Neural progenitor cell (in vitro differentiated cells): ENCODE results near the gene MAST3. TPM values are rescaled to one million over a fixed set of nuclear protein-coding genes. Genes with fewer than 3 reads are reported as not detected.

Experiments used
- DNase-seq: peaks from one replicate; pipeline ENCODE4 v3.0.0-alpha.2; 2016; ENCODE audit warnings: low spot score
- H2AFZ ChIP-seq: fragments of 200-600 bp; sonication (generic); replicated peaks from 2 replicates; pipeline ENCODE4 v1.6.1; 2016; ENCODE audit warnings: antibody characterized with exemption
- H3F3A ChIP-seq: fragments of 200-600 bp; sonication (generic); 2 replicates; pipeline ENCODE4 v1.6.1; 2016; ENCODE audit warnings: antibody characterized with exemption, low read depth
- H3K27ac ChIP-seq: fragments of 200-600 bp; sonication (generic); 2 replicates; pipeline ENCODE4 v1.5.1; 2016; ENCODE audit warnings: mild to moderate bottlenecking
- H3K27me3 ChIP-seq: fragments of 200-600 bp; sonication (generic); 2 replicates; pipeline ENCODE4 v1.6.1; 2016; ENCODE audit warnings: mild to moderate bottlenecking, moderate library complexity
- H3K36me3 ChIP-seq: fragments of 200-600 bp; sonication (generic); 2 replicates; pipeline ENCODE4 v1.5.1; 2016
- H3K4me1 ChIP-seq: fragments of 200-600 bp; sonication (generic); 2 replicates; pipeline ENCODE4 v1.6.1; 2016; ENCODE audit warnings: mixed run types
- H3K4me2 ChIP-seq: fragments of 200-600 bp; sonication (generic); 2 replicates; pipeline ENCODE4 v1.6.1; 2016
- H3K4me3 ChIP-seq: fragments of 200-600 bp; sonication (generic); 2 replicates; pipeline ENCODE4 v1.5.1; 2016
- H3K79me2 ChIP-seq: fragments of 200-600 bp; sonication (generic); 2 replicates; pipeline ENCODE4 v1.6.1; 2016; ENCODE audit warnings: low read depth
- H3K9ac ChIP-seq: fragments of 200-600 bp; sonication (generic); 2 replicates; pipeline ENCODE4 v1.6.1; 2016
- H3K9me3 ChIP-seq: fragments of 200-600 bp; sonication (generic); 2 replicates; pipeline ENCODE4 v1.5.1; 2016; ENCODE audit warnings: low read depth
- H4K20me1 ChIP-seq: fragments of 200-600 bp; sonication (generic); 2 replicates; pipeline ENCODE4 v1.6.1; 2016; ENCODE audit warnings: low read depth
- H3K27ac Mint-ChIP-seq: 3 replicates; pipeline ENCODE4 v1.8.0; 2021; ENCODE audit warnings: mixed read lengths
- H3K27me3 Mint-ChIP-seq: 2 replicates; pipeline ENCODE4 v1.8.0; 2022; ENCODE audit warnings: low read depth, mild to moderate bottlenecking, inconsistent platforms, moderate library complexity, mixed read lengths; ENCODE audit not compliant: insufficient read depth
- H3K36me3 Mint-ChIP-seq: 3 replicates; pipeline ENCODE4 v1.8.0; 2021; ENCODE audit warnings: mixed read lengths
- H3K4me1 Mint-ChIP-seq: 3 replicates; pipeline ENCODE4 v1.8.0; 2021; ENCODE audit warnings: mixed read lengths
- H3K4me3 Mint-ChIP-seq: 3 replicates; pipeline ENCODE4 v1.8.0; 2021; ENCODE audit warnings: mild to moderate bottlenecking, moderate library complexity, mixed read lengths
- H3K9me3 Mint-ChIP-seq: 3 replicates; pipeline ENCODE4 v1.8.0; 2020; ENCODE audit warnings: mixed read lengths
- CTCF ChIP-seq: fragments of 200-600 bp; sonication (generic); IDR thresholded peaks from 2 replicates; pipeline ENCODE4 v1.5.1; 2017; ENCODE audit warnings: antibody characterized with exemption, mild to moderate bottlenecking
- EZH2 ChIP-seq: fragments of 200-600 bp; sonication (generic); IDR thresholded peaks from 2 replicates; pipeline ENCODE4 v1.6.1; 2017; ENCODE audit warnings: antibody characterized with exemption, mild to moderate bottlenecking, moderate library complexity
- EZH2phosphoT487 ChIP-seq: fragments of 200-600 bp; sonication (generic); IDR thresholded peaks from 2 replicates; pipeline ENCODE4 v1.6.1; 2017; ENCODE audit warnings: antibody characterized with exemption
- total RNA-seq: library from RNA; depleted of rRNA; stranded (reverse); fragments of >200 nt; gene quantifications from 2 replicates; pipeline ENCODE4 v1.2.3, GENCODE V29; 2015; ENCODE audit warnings: low replicate concordance

Gene MAST3
- total RNA-seq, 1 donor from 2014 or later: 2.1 TPM

DNA sequence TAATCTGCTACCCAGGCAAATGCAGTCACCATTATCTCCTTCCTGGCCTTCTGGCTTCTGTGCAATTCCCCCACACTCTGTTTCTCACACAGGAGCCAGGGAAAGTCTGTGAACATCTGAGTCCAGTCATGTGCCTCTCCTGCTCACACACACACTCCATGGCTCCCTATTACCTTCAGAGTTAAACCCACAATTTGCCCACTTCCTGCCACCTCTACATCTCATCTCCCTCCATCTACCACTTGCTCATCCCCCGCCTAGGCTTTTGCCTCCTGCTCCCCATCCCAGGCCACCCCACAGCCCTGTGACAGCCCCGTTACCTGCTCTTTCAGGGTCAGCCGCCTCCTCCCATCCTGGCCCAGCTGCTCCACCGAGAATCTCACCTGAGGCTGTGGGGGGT, 24.4 kb upstream of the MAST3 start:
- H3K9ac ChIP-seq: no peak overlapping the region
- H3K9me3 ChIP-seq: no peaks in the 10 kb centered on the region
- H2AFZ ChIP-seq: no peak overlapping the region
- no peaks in the 10 kb centered on the region for H3K27me3 ChIP-seq
- H3K9me3 Mint-ChIP-seq: no peaks in the 10 kb centered on the region
- no peak overlapping the region for H3K4me2 ChIP-seq
- H3K27ac Mint-ChIP-seq: no peak overlapping the region
- H3K4me3 ChIP-seq: no peak overlapping the region
- no peak for DNase-seq
- no peak overlapping the region for H3K4me3 Mint-ChIP-seq
- H3F3A ChIP-seq: no peaks in the 10 kb centered on the region
- no peaks in the 10 kb centered on the region for H3K79me2 ChIP-seq
- no peaks in the 10 kb centered on the region for H4K20me1 ChIP-seq
- no peaks in the 10 kb centered on the region for H3K36me3 Mint-ChIP-seq
- no peaks in the 10 kb centered on the region for H3K4me1 Mint-ChIP-seq
- no peak overlapping the region for H3K27ac ChIP-seq
- H3K27me3 Mint-ChIP-seq: peaks cover 10% of the 10 kb centered on the region
- H3K36me3 ChIP-seq: no peaks in the 10 kb centered on the region
- no peaks in the 10 kb centered on the region for H3K4me1 ChIP-seq
- TF ChIP-seq CTCF (no peak), EZH2 (no peak), EZH2phosphoT487 (no peak)

- Histone ChIP-seq H3K4me2 (no peak overlapping the region), H3K27me3 (no peaks in the 10 kb centered on the region), H3F3A (no peaks in the 10 kb centered on the region), H3K4me3 (no peak overlapping the region), H3K4me1 (no peaks in the 10 kb centered on the region), H2AFZ (no peak overlapping the region), H3K79me2 (no peaks in the 10 kb centered on the region), H3K36me3 (no peaks in the 10 kb centered on the region), H4K20me1 (no peaks in the 10 kb centered on the region), H3K9me3 (no peaks in the 10 kb centered on the region), H3K9ac (no peak overlapping the region), H3K27ac (no peak overlapping the region)
- no peak for TF ChIP-seq CTCF
- no peak for TF ChIP-seq EZH2phosphoT487
- no peak for TF ChIP-seq EZH2
- Mint-ChIP-seq H3K27ac (peak overlapping the region; percentile 81), H3K36me3 (no peaks in the 10 kb centered on the region), H3K27me3 (peaks cover 10% of the 10 kb centered on the region), H3K9me3 (no peaks in the 10 kb centered on the region), H3K4me3 (no peak overlapping the region), H3K4me1 (no peaks in the 10 kb centered on the region)
- no peak for DNase-seq
Observed at GRCh38 chr19:18074192-18074591, 23.4 kb upstream of the MAST3 start.

- Histone ChIP-seq H3K4me3 (no peak overlapping the region), H3K27ac (no peak overlapping the region), H3F3A (no peaks in the 10 kb centered on the region), H4K20me1 (no peaks in the 10 kb centered on the region), H3K4me1 (no peaks in the 10 kb centered on the region), H3K27me3 (no peaks in the 10 kb centered on the region), H2AFZ (no peak overlapping the region), H3K79me2 (no peaks in the 10 kb centered on the region), H3K4me2 (no peak overlapping the region), H3K9me3 (no peaks in the 10 kb centered on the region), H3K9ac (no peak overlapping the region), H3K36me3 (no peaks in the 10 kb centered on the region)
- no peak for DNase-seq
- Mint-ChIP-seq H3K36me3 (no peaks in the 10 kb centered on the region), H3K9me3 (peaks cover 3% of the 10 kb centered on the region), H3K27me3 (peaks cover 12% of the 10 kb centered on the region), H3K4me1 (peaks cover 2% of the 10 kb centered on the region), H3K4me3 (peak overlapping the region; percentile 17), H3K27ac (no peak overlapping the region)
- TF ChIP-seq EZH2 (no peak), EZH2phosphoT487 (no peak), CTCF (no peak)
Observed at GRCh38 chr19:18083929-18084684, 13.5 kb upstream of the MAST3 start.
